MCF 10A (cell line): ENCODE measurements around the gene MAP7. TPM values are rescaled to one million over a fixed set of nuclear protein-coding genes. Genes with fewer than 3 reads are reported as not detected.

Experiments
- BruUV-seq: library from RNA; stranded (reverse); fragments of 400-500 nt; replicated peaks from 2 replicates; lab custom pipeline; 2021; lab: Mats Ljungman, UMichigan
- CTCF ChIA-PET: fragments of 300-600 bp; sonication (Branson Sonifier 250); formaldehyde crosslinking; extraction: SDS; loops from one replicate; lab custom pipeline; 2021; ENCODE audit warnings: antibody characterized with exemption, inconsistent platforms; lab: Yijun Ruan, JAX
- POLR2A ChIA-PET: fragments of 300-600, 350-650 bp; sonication (Branson Sonifier 250); formaldehyde crosslinking; extraction: SDS; loops from one replicate; lab custom pipeline; 2020; ENCODE audit warnings: antibody characterized with exemption, inconsistent platforms; lab: Yijun Ruan, JAX
- DNase-seq: peaks from one replicate; pipeline ENCODE4 v3.0.0-alpha.2; 2018; ENCODE audit not compliant: unreplicated experiment
- H3K27ac Mint-ChIP-seq: one replicate; pipeline ENCODE4 v1.8.0; 2022; ENCODE audit warnings: mild to moderate bottlenecking, low read depth, mixed read lengths; ENCODE audit not compliant: unreplicated experiment
- H3K27me3 Mint-ChIP-seq: one replicate; pipeline ENCODE4 v1.8.0; 2022; ENCODE audit warnings: mixed read lengths; ENCODE audit not compliant: insufficient read depth, unreplicated experiment
- H3K36me3 Mint-ChIP-seq: one replicate; pipeline ENCODE4 v1.8.0; 2022; ENCODE audit warnings: mild to moderate bottlenecking, moderate library complexity, mixed read lengths; ENCODE audit not compliant: insufficient read depth, unreplicated experiment
- H3K4me1 Mint-ChIP-seq: one replicate; pipeline ENCODE4 v1.8.0; 2022; ENCODE audit warnings: mixed read lengths; ENCODE audit not compliant: insufficient read depth, unreplicated experiment
- H3K4me3 Mint-ChIP-seq: one replicate; pipeline ENCODE4 v1.8.0; 2022; ENCODE audit warnings: mild to moderate bottlenecking, moderate library complexity, mixed read lengths; ENCODE audit not compliant: unreplicated experiment
- H3K9me3 Mint-ChIP-seq: one replicate; pipeline ENCODE4 v1.8.0; 2022; ENCODE audit warnings: mixed read lengths; ENCODE audit not compliant: unreplicated experiment
- intact Hi-C: fragments of 100-400 bp; cut with micrococcal nuclease; formaldehyde crosslinking; loops from 2 replicates; pipeline ENCODE4 v1.14.1; 2022
- total RNA-seq: library from RNA; stranded (reverse); gene quantifications from 2 replicates; pipeline ENCODE4 v1.2.3, GENCODE V29; 2022
- TF ChIP-seq, protein P1 (sequence below): fragments of 200-600 bp; IDR thresholded peaks from one replicate; pipeline ENCODE4 v1.8.0; 2022; ENCODE audit warnings: antibody characterized with exemption, mild to moderate bottlenecking; ENCODE audit not compliant: unreplicated experiment

The MAP7 gene
- total RNA-seq, 1 experiment from 2014 or later: 17.2 TPM

DNA sequence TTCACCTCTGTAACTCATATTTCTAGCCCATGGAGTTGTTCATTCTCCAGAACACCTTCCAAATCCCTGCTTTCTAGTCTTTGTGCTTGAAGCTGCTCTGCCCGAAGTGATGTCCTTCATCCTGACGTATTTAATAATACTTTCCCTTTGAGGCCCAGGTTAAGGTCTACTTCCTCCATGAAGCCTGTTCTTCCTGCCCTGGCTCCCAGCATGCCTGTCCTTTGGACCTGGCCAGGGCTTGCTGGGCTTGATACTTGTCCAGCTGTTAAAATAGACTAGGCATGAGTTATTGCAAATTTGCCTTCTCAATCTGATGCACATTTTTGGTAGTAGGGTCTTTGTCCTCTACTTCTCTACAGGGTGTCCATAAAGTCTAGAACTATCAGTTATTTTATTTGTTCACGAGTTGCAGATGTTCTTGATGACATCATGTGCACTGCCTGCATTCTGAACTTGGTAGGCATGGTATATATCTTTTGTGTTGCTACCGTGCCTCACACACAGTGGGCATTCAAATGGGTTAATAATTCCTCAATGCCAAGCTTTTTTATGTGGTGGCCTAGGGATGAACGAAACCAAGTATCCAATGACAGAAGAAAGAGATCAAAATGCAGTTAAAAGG is 3.1 kb upstream of the MAP7 start:
- no TSS peak for BruUV-seq

DNA sequence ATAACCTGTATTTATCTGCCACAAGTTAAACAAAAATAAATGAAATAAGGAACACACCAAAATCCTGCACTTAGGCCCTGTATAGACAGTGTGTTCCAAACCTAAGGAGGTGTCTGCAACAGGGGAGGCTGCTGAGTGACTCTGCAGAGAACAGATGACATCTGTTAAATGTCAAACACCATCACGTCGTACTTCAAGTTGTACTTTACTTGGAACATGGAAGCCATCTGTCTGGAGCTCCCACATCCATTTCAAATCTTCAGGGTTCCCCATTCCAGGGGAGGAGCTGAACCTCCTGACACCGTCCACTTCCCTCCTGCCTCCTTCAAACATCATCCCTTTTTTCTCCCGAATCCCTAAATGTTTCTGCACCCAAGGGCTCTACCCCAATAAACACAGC is 1.8 kb upstream of the MAP7 start:
- POLR2A ChIA-PET: interaction anchor here (1.3 to 4.8 kb wide), 2 partner anchors 161 to 262 kb away, joined by 3 to 46 read pairs; partner anchors contain the start of gene BCLAF1
- TF ChIP-seq, protein P1, sequence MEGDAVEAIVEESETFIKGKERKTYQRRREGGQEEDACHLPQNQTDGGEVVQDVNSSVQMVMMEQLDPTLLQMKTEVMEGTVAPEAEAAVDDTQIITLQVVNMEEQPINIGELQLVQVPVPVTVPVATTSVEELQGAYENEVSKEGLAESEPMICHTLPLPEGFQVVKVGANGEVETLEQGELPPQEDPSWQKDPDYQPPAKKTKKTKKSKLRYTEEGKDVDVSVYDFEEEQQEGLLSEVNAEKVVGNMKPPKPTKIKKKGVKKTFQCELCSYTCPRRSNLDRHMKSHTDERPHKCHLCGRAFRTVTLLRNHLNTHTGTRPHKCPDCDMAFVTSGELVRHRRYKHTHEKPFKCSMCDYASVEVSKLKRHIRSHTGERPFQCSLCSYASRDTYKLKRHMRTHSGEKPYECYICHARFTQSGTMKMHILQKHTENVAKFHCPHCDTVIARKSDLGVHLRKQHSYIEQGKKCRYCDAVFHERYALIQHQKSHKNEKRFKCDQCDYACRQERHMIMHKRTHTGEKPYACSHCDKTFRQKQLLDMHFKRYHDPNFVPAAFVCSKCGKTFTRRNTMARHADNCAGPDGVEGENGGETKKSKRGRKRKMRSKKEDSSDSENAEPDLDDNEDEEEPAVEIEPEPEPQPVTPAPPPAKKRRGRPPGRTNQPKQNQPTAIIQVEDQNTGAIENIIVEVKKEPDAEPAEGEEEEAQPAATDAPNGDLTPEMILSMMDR: no peak
- Mint-ChIP-seq H3K4me3 (no peak overlapping the region), H3K27ac (no peak overlapping the region), H3K27me3 (no peaks in the 10 kb centered on the region), H3K4me1 (peaks cover 8% of the 10 kb centered on the region), H3K36me3 (peaks cover 10% of the 10 kb centered on the region), H3K9me3 (no peaks in the 10 kb centered on the region)
- intact Hi-C loops: no loop called here
- no peak for DNase-seq
- BruUV-seq: no TSS peak
- CTCF ChIA-PET: interaction anchor here (0.6 to 1.2 kb wide), 3 partner anchors 27 to 321 kb away, joined by 3 read pairs; no protein-coding TSS in a partner anchor

More for the DNA sequence above, 3.1 kb upstream of the MAP7 start:
- ChIA-PET CTCF (interaction anchor here (0.6 kb wide), 1 partner anchor 305 kb away, joined by 3 read pairs; no protein-coding TSS in a partner anchor), POLR2A (interaction anchor here (0.6 kb wide), 1 partner anchor 273 kb away, joined by 3 read pairs; no protein-coding TSS in a partner anchor)
- Mint-ChIP-seq H3K9me3 (no peaks in the 10 kb centered on the region), H3K4me3 (no peak overlapping the region), H3K4me1 (peaks cover 8% of the 10 kb centered on the region), H3K36me3 (peaks cover 22% of the 10 kb centered on the region), H3K27me3 (no peaks in the 10 kb centered on the region), H3K27ac (no peak overlapping the region)
- DNase-seq: no peak
- TF ChIP-seq, protein P1: no peak
- intact Hi-C loops: no loop called here

DNA sequence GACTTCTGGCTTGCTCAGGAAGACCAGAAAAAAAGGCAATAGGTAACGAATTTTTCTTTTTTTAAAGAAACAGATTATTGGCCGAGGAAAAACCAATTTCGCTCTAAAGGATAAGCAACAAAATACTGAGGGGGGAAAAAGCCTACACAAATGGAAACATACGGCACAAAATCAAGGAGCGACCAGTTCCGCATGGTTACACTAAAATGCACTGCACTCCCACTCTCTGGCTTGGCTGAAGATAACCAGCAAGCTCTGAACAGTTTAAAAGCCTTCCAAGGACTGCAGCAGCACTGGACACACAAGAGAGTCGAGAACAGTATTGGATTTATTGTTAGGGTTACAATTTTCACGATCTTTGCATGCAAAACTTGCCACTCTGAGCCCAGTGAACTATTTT is 881 bp upstream of the MAP7 start:
- TF ChIP-seq, protein P1: no peak
- peak overlapping the region; percentile 72 for H3K4me3 Mint-ChIP-seq

DNA sequence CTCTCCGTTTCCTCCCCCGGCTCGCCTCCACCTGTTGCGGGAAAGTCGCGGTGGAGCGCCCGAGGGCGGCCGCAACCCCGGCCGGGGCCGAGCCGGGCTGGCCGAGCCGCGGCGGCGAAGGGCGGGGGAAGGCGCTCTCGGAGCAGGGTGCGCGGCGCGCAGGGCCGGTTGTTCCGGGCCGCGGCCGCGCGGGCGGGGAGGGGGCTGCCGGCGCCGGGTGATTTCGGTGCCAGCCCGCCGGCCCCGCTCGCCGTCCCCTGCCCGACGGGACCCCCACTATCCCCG is 235 bp downstream of the MAP7 start:
- no peaks in the 10 kb centered on the region for H3K9me3 Mint-ChIP-seq
- POLR2A ChIA-PET: interaction anchor here (0.6 to 4.8 kb wide), 12 partner anchors 9 to 1051 kb away, joined by 3 to 46 read pairs (median 4); partner anchors contain the start of genes BCLAF1, MAP3K5 and MTFR2
- peaks cover 3% of the 10 kb centered on the region for H3K36me3 Mint-ChIP-seq
- H3K27ac Mint-ChIP-seq: no peak overlapping the region
- DNase-seq: no peak
- CTCF ChIA-PET: interaction anchor here (0.6 to 2.3 kb wide), 24 partner anchors 8 to 1092 kb away, joined by 3 to 11 read pairs (median 4); partner anchors contain the start of genes BCLAF1 and MTFR2
- TF ChIP-seq, protein P1: no peak
- H3K27me3 Mint-ChIP-seq: no peaks in the 10 kb centered on the region
- BruUV-seq: no TSS peak
- peaks cover 8% of the 10 kb centered on the region for H3K4me1 Mint-ChIP-seq
- H3K4me3 Mint-ChIP-seq: peak overlapping the region; percentile 72
- intact Hi-C loops: loop anchor here (1.0 to 2.0 kb wide), 4 partner anchors 243 to 1099 kb away; partner anchors contain the start of genes BCLAF1 and MTFR2

More for the DNA sequence above, 881 bp upstream of the MAP7 start:
- BruUV-seq: TSS peak; percentile 65
- Mint-ChIP-seq H3K27ac (no peak overlapping the region), H3K9me3 (no peaks in the 10 kb centered on the region), H3K4me1 (peaks cover 8% of the 10 kb centered on the region), H3K27me3 (no peaks in the 10 kb centered on the region), H3K36me3 (peaks cover under 1% of the 10 kb centered on the region)
- CTCF ChIA-PET: interaction anchor here (0.6 to 2.3 kb wide), 28 partner anchors 9 to 1257 kb away, joined by 3 to 11 read pairs (median 3); partner anchors contain the start of genes BCLAF1, MAP3K5 and MTFR2
- intact Hi-C loops: loop anchor here (2.0 kb wide), 2 partner anchors 300 to 1100 kb away; partner anchors contain the start of gene MTFR2
- POLR2A ChIA-PET: interaction anchor here (0.5 to 4.8 kb wide), 11 partner anchors 9 to 1052 kb away, joined by 3 to 46 read pairs (median 4); partner anchors contain the start of genes BCLAF1 and MTFR2
- DNase-seq: peak; percentile 9
